Measurements from ENCODE around the gene TSHR. TPM values are rescaled to one million over a fixed set of nuclear protein-coding genes. Genes with fewer than 3 reads are reported as not detected.

TSHR gene
- total and polyA plus RNA-seq, 2 of the 4 experiments (the other 2 are of a cell fraction), result not detected

DNA sequence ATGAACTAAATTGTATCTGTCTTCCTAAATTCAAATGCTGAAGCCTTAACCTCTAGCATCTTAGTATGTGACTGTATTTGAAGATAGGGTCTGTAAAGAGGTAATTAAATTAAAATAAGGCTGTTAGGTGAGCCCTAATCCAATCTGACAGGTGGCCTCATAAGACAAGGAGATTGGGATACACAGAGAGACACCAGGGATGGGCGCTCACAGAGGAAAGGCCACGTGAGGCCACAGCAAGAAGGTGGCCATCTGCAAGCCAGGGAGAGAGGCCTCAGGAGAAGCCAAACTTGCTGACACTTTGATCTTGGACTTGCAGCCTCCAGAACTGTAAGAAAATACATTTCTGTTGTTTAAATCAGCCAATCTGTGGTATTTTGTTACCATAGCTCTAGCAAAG is 154.8 kb downstream of the TSHR start:
- dilution Hi-C loops (cut with HindIII; ENCODE audit: low sequenced_read_pairs, unreplicated experiment), result no loop called here

More for the DNA sequence above, 154.8 kb downstream of the TSHR start:
- no peak overlapping the region for H2BK5ac ChIP-seq (ENCODE audit: low read depth, low read length, poor library complexity, severe bottlenecking)
- H4K91ac ChIP-seq (ENCODE audit: insufficient read depth, low read depth, low read length), result no peak overlapping the region
- BruUV-seq (replicated peaks), result no TSS peak
- no peak overlapping the region for H3K9ac ChIP-seq (ENCODE audit: low read depth, low read length)
- no peak for DNase-seq
- H3K4me1 ChIP-seq (ENCODE audit: control insufficient read depth, insufficient read depth, low read length), result no peaks in the 10 kb centered on the region
- H4K5ac ChIP-seq (ENCODE audit: low read depth, low read length), result no peak overlapping the region
- H3K9me1 ChIP-seq (ENCODE audit: insufficient read depth, low read length), result no peaks in the 10 kb centered on the region
- H3K27me3 ChIP-seq (ENCODE audit: control insufficient read depth, insufficient read depth, low read length), result no peaks in the 10 kb centered on the region
- no peak overlapping the region for H3K18ac ChIP-seq (ENCODE audit: low read depth, low read length)
- POLR2A ChIA-PET (ENCODE audit: unreplicated experiment), result no interaction called here
- H2BK120ac ChIP-seq (ENCODE audit: low read depth, low read length), result no peak overlapping the region
- in situ Hi-C loops (cut with MboI; ENCODE audit: low sequenced_read_pairs) (no loop called here), intact Hi-C loops (cut with micrococcal nuclease) (no loop called here)
- H3K79me1 ChIP-seq (ENCODE audit: low read depth in 1 of 2, low read length in 2 of 2), result no peaks in the 10 kb centered on the region
- no peak overlapping the region for H3K4me3 ChIP-seq (ENCODE audit: insufficient read depth, low read depth, low read length)
- no peak overlapping the region for H3K23ac ChIP-seq (ENCODE audit: low read depth, low read length)
- H4K20me1 ChIP-seq (ENCODE audit: insufficient read depth, low read length), result no peaks in the 10 kb centered on the region
- no peak overlapping the region for H2AFZ ChIP-seq (replicated peaks; ENCODE audit: low read length, poor library complexity)
- no peak overlapping the region for H2BK20ac ChIP-seq (ENCODE audit: low read depth, low read length)
- WGBS, 2 experiments (ENCODE audit: extremely low coverage in 2 of 2, insufficient read length in 1 of 2), result 16% methylated on average over 2 of the region's 2 CpGs; no CpG with 5 or more reads in 1 of the 2 experiments
- TF ChIP-seq NFE2L2 (IDR thresholded peaks at IDR 0.05; ENCODE audit: low read depth, low read length) (no peak), MAZ (IDR thresholded peaks at IDR 0.05; ENCODE audit: borderline replicate concordance, low read depth, low read length) (no peak), SMC3 (IDR thresholded peaks at IDR 0.05; ENCODE audit: low read depth, low read length) (no peak), CHD1 (IDR thresholded peaks at IDR 0.05; ENCODE audit: low read depth, low read length) (no peak), POLR2A (IDR thresholded peaks at IDR 0.05; ENCODE audit: low read depth, low read length) (no peak), RCOR1 (IDR thresholded peaks at IDR 0.05; ENCODE audit: insufficient replicate concordance, low read length) (no peak), MAFK (IDR thresholded peaks at IDR 0.05; ENCODE audit: low read depth, low read length) (no peak), RAD21 (IDR thresholded peaks at IDR 0.05; ENCODE audit: low read length) (no peak), BHLHE40 (IDR thresholded peaks at IDR 0.05; ENCODE audit: low read depth, low read length) (no peak), CEBPB (IDR thresholded peaks at IDR 0.05; ENCODE audit: low read depth, low read length) (no peak)
- TF ChIP-seq, protein P1, sequence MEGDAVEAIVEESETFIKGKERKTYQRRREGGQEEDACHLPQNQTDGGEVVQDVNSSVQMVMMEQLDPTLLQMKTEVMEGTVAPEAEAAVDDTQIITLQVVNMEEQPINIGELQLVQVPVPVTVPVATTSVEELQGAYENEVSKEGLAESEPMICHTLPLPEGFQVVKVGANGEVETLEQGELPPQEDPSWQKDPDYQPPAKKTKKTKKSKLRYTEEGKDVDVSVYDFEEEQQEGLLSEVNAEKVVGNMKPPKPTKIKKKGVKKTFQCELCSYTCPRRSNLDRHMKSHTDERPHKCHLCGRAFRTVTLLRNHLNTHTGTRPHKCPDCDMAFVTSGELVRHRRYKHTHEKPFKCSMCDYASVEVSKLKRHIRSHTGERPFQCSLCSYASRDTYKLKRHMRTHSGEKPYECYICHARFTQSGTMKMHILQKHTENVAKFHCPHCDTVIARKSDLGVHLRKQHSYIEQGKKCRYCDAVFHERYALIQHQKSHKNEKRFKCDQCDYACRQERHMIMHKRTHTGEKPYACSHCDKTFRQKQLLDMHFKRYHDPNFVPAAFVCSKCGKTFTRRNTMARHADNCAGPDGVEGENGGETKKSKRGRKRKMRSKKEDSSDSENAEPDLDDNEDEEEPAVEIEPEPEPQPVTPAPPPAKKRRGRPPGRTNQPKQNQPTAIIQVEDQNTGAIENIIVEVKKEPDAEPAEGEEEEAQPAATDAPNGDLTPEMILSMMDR (conservative IDR thresholded peaks at IDR 0.05; ENCODE audit: low read depth, low read length), result no peak
- TF ChIP-seq, protein P2, sequence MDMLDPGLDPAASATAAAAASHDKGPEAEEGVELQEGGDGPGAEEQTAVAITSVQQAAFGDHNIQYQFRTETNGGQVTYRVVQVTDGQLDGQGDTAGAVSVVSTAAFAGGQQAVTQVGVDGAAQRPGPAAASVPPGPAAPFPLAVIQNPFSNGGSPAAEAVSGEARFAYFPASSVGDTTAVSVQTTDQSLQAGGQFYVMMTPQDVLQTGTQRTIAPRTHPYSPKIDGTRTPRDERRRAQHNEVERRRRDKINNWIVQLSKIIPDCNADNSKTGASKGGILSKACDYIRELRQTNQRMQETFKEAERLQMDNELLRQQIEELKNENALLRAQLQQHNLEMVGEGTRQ (IDR thresholded peaks at IDR 0.05; ENCODE audit: low read depth, low read length), result no peak
- TF ChIP-seq, protein P3, sequence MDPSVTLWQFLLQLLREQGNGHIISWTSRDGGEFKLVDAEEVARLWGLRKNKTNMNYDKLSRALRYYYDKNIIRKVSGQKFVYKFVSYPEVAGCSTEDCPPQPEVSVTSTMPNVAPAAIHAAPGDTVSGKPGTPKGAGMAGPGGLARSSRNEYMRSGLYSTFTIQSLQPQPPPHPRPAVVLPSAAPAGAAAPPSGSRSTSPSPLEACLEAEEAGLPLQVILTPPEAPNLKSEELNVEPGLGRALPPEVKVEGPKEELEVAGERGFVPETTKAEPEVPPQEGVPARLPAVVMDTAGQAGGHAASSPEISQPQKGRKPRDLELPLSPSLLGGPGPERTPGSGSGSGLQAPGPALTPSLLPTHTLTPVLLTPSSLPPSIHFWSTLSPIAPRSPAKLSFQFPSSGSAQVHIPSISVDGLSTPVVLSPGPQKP (IDR thresholded peaks at IDR 0.05; ENCODE audit: borderline replicate concordance, low read depth, low read length), result no peak
- no peak overlapping the region for H2BK15ac ChIP-seq (ENCODE audit: low read depth, low read length)
- no peak overlapping the region for H3K14ac ChIP-seq (replicated peaks; ENCODE audit: low read depth, low read length)
- H3K4me2 ChIP-seq (ENCODE audit: low read depth, low read length), result no peak overlapping the region
- ATAC-seq (ENCODE audit: low read depth), result no peak
- H4K8ac ChIP-seq (ENCODE audit: low read depth in 2 of 2, low read length in 2 of 2), result no peak overlapping the region
- no peaks in the 10 kb centered on the region for H3K36me3 ChIP-seq (ENCODE audit: control insufficient read depth, insufficient read depth, low read length)
- H3K4ac ChIP-seq (ENCODE audit: low read depth, low read length), result no peak overlapping the region
- no peak overlapping the region for H3K27ac ChIP-seq (ENCODE audit: insufficient read depth, low read length)
- H3K56ac ChIP-seq (ENCODE audit: extremely low read depth, insufficient read depth, low read length), result no peak overlapping the region
- CTCF ChIA-PET, result no interaction called here
- no peak overlapping the region for H2AK5ac ChIP-seq (ENCODE audit: low read depth, low read length)
- no peak overlapping the region for H2AK9ac ChIP-seq (replicated peaks; ENCODE audit: low read depth, low read length, poor library complexity)
- no peaks in the 10 kb centered on the region for H3K9me3 ChIP-seq (ENCODE audit: control insufficient read depth, insufficient read depth, low read length)
